Measurements from ENCODE around the gene GIPC3. TPM values are rescaled to one million over a fixed set of nuclear protein-coding genes. Genes with fewer than 3 reads are reported as not detected.

The GIPC3 gene
- total RNA-seq, 5 donors from 2014 or later (not counting 1 experiment from before 2014, with no cell fraction given), result 1.5 to 4.3 (median 2.7) TPM

- ChIA-PET CTCF (no interaction called here), POLR2A (no interaction called here)
- no peak overlapping the region for H3K4me3 ChIP-seq (ENCODE audit: control insufficient read depth in 1 of 2, extremely low read depth in 1 of 2, low read length in 1 of 2)
- 92% methylated on average over 19 of the region's 22 CpGs for WGBS (ENCODE audit: insufficient coverage)
- no peak overlapping the region for H3K4me3 Mint-ChIP-seq
- H3K4me1 ChIP-seq (ENCODE audit: control insufficient read depth in 1 of 2, extremely low read depth in 1 of 2, insufficient read depth in 2 of 2, low read length in 2 of 2), result no peaks in the 10 kb centered on the region
- H3K27me3 Mint-ChIP-seq, result no peaks in the 10 kb centered on the region
- DNase-seq (no peak), ATAC-seq (replicated peaks in 1 of 4) (peak in 3 of 4 experiments; percentile 13 to 24 (median 18))
- H3K36me3 Mint-ChIP-seq, result peaks cover 23% of the 10 kb centered on the region
- no peak overlapping the region for H3K27ac ChIP-seq (ENCODE audit: low read length)
- H3K36me3 ChIP-seq (ENCODE audit: control insufficient read depth in 2 of 2, extremely low read depth in 1 of 2, insufficient read depth in 1 of 2, low read length in 1 of 2), result peaks cover 15 to 40% of the 10 kb centered on the region in 2 donors
- H3K4me1 Mint-ChIP-seq, result no peaks in the 10 kb centered on the region
- H3K27me3 ChIP-seq (replicated peaks in 1 of 2; ENCODE audit: control insufficient read depth in 2 of 2, extremely low read depth in 1 of 2, insufficient read depth in 2 of 2, low read length in 1 of 2), result no peaks in the 10 kb centered on the region
- H3K9me3 ChIP-seq, result no peaks in the 10 kb centered on the region
- H3K27ac Mint-ChIP-seq, result no peak overlapping the region
- peaks cover 0 to 3% (median 0%) of the 10 kb centered on the region in 3 donors for H3K9me3 Mint-ChIP-seq
These were observed 47.6 kb upstream of the GIPC3 start for GRCh38 chr19:3537438-3538240.

- Mint-ChIP-seq H3K9me3 (peaks cover 0 to 3% (median 0%) of the 10 kb centered on the region in 3 donors), H3K36me3 (peaks cover 23% of the 10 kb centered on the region), H3K27me3 (no peaks in the 10 kb centered on the region), H3K4me3 (no peak overlapping the region), H3K4me1 (no peaks in the 10 kb centered on the region), H3K27ac (no peak overlapping the region)
- ATAC-seq (replicated peaks in 1 of 4) (no peak), DNase-seq (no peak)
- ChIA-PET CTCF (no interaction called here), POLR2A (no interaction called here)
- H3K36me3 ChIP-seq (ENCODE audit: control insufficient read depth in 2 of 2, extremely low read depth in 1 of 2, insufficient read depth in 1 of 2, low read length in 1 of 2), result peaks cover 12 to 33% of the 10 kb centered on the region in 2 donors
- H3K27ac ChIP-seq (ENCODE audit: low read length), result no peak overlapping the region
- no peaks in the 10 kb centered on the region for H3K9me3 ChIP-seq
- H3K27me3 ChIP-seq (replicated peaks in 1 of 2; ENCODE audit: control insufficient read depth in 2 of 2, extremely low read depth in 1 of 2, insufficient read depth in 2 of 2, low read length in 1 of 2), result no peaks in the 10 kb centered on the region
- no peak overlapping the region for H3K4me3 ChIP-seq (ENCODE audit: control insufficient read depth in 1 of 2, extremely low read depth in 1 of 2, low read length in 1 of 2)
- WGBS (ENCODE audit: insufficient coverage), result 94% methylated on average over 19 of the region's 25 CpGs
- H3K4me1 ChIP-seq (ENCODE audit: control insufficient read depth in 1 of 2, extremely low read depth in 1 of 2, insufficient read depth in 2 of 2, low read length in 2 of 2), result no peaks in the 10 kb centered on the region
These were observed 46.9 kb upstream of the GIPC3 start for GRCh38 chr19:3538258-3538929.

GRCh38 chr19:3538965-3539755 lies 46.1 kb upstream of the GIPC3 start, which contains the start of gene TEKTIP1:
Gene TEKTIP1, plus strand, starts transcription at chr19:3539174. Its CDS starts 4 bp downstream, at chr19:3539178.
- no peak within 1 kb of the TSS for H3K27ac ChIP-seq (ENCODE audit: low read length)
- Mint-ChIP-seq H3K9me3 (peaks cover 0 to 3% (median 0%) of the 10 kb centered on the region in 3 donors), H3K36me3 (peaks cover 19% of the 10 kb centered on the region), H3K27me3 (no peaks in the 10 kb centered on the region), H3K4me1 (no peaks in the 10 kb centered on the region), H3K4me3 (no peak within 1 kb of the TSS), H3K27ac (no peak within 1 kb of the TSS)
- ATAC-seq (replicated peaks in 1 of 4), result no peak
- no peak within 1 kb of the TSS for H3K4me3 ChIP-seq (ENCODE audit: control insufficient read depth in 1 of 2, extremely low read depth in 1 of 2, low read length in 1 of 2)
- no peaks in the 10 kb centered on the region for H3K27me3 ChIP-seq (replicated peaks in 1 of 2; ENCODE audit: control insufficient read depth in 2 of 2, extremely low read depth in 1 of 2, insufficient read depth in 2 of 2, low read length in 1 of 2)
- POLR2A ChIA-PET, result no interaction called here
- CTCF ChIA-PET, result no interaction called here
- H3K36me3 ChIP-seq (ENCODE audit: control insufficient read depth in 2 of 2, extremely low read depth in 1 of 2, insufficient read depth in 1 of 2, low read length in 1 of 2), result peaks cover 9 to 30% of the 10 kb centered on the region in 2 donors
- WGBS (ENCODE audit: insufficient coverage), result 88% methylated on average over 15 of the region's 28 CpGs
- no peaks in the 10 kb centered on the region for H3K9me3 ChIP-seq
- H3K4me1 ChIP-seq (ENCODE audit: control insufficient read depth in 1 of 2, extremely low read depth in 1 of 2, insufficient read depth in 2 of 2, low read length in 2 of 2), result no peaks in the 10 kb centered on the region
- no peak for DNase-seq

GRCh38 chr19:3539756-3540118 lies 45.5 kb upstream of the GIPC3 start:
- no peaks in the 10 kb centered on the region for H3K9me3 ChIP-seq
- peaks cover 9 to 30% of the 10 kb centered on the region in 2 donors for H3K36me3 ChIP-seq (ENCODE audit: control insufficient read depth in 2 of 2, extremely low read depth in 1 of 2, insufficient read depth in 1 of 2, low read length in 1 of 2)
- peaks cover 0 to 1% of the 10 kb centered on the region in 2 experiments for H3K4me1 ChIP-seq (ENCODE audit: control insufficient read depth in 1 of 2, extremely low read depth in 1 of 2, insufficient read depth in 2 of 2, low read length in 2 of 2)
- no peaks in the 10 kb centered on the region for H3K27me3 Mint-ChIP-seq
- H3K27ac Mint-ChIP-seq, result no peak overlapping the region
- DNase-seq, result no peak
- CTCF ChIA-PET, result interaction anchor here in 1 of 2 donors (0.7 kb wide), 1 partner anchor 57 kb away, joined by 12 read pairs; no protein-coding TSS in a partner anchor
- no peak overlapping the region for H3K4me3 ChIP-seq (ENCODE audit: control insufficient read depth in 1 of 2, extremely low read depth in 1 of 2, low read length in 1 of 2)
- no peaks in the 10 kb centered on the region for H3K27me3 ChIP-seq (replicated peaks in 1 of 2; ENCODE audit: control insufficient read depth in 2 of 2, extremely low read depth in 1 of 2, insufficient read depth in 2 of 2, low read length in 1 of 2)
- no CpG with 5 or more reads among the region's 1 CpG for WGBS (ENCODE audit: insufficient coverage)
- peaks cover 16% of the 10 kb centered on the region for H3K36me3 Mint-ChIP-seq
- POLR2A ChIA-PET, result no interaction called here
- no peak overlapping the region for H3K27ac ChIP-seq (ENCODE audit: low read length)
- H3K4me1 Mint-ChIP-seq, result no peaks in the 10 kb centered on the region
- peaks cover 0 to 3% (median 0%) of the 10 kb centered on the region in 3 donors for H3K9me3 Mint-ChIP-seq
- no peak for ATAC-seq (replicated peaks in 1 of 4)
- H3K4me3 Mint-ChIP-seq, result no peak overlapping the region

- WGBS (ENCODE audit: insufficient coverage), result 94% methylated on average over 41 of the region's 47 CpGs
- peaks cover 13% of the 10 kb centered on the region for H3K36me3 Mint-ChIP-seq
- CTCF ChIA-PET, result no interaction called here
- peaks cover 9 to 10% (median 9%) of the 10 kb centered on the region in 3 donors for H3K4me1 Mint-ChIP-seq
- no peaks in the 10 kb centered on the region for H3K27me3 Mint-ChIP-seq
- H3K9me3 Mint-ChIP-seq, result peaks cover 0 to 3% (median 0%) of the 10 kb centered on the region in 3 donors
- Histone ChIP-seq H3K4me1 (ENCODE audit: control insufficient read depth in 1 of 2, extremely low read depth in 1 of 2, insufficient read depth in 2 of 2, low read length in 2 of 2) (peaks cover 0 to 15% of the 10 kb centered on the region in 2 experiments), H3K4me3 (ENCODE audit: control insufficient read depth in 1 of 2, extremely low read depth in 1 of 2, low read length in 1 of 2) (no peak overlapping the region), H3K27me3 (replicated peaks in 1 of 2; ENCODE audit: control insufficient read depth in 2 of 2, extremely low read depth in 1 of 2, insufficient read depth in 2 of 2, low read length in 1 of 2) (no peaks in the 10 kb centered on the region), H3K27ac (ENCODE audit: low read length) (no peak overlapping the region), H3K36me3 (ENCODE audit: control insufficient read depth in 2 of 2, extremely low read depth in 1 of 2, insufficient read depth in 1 of 2, low read length in 1 of 2) (peaks cover 5 to 37% of the 10 kb centered on the region in 2 donors), H3K9me3 (no peaks in the 10 kb centered on the region)
- DNase-seq (no peak), ATAC-seq (replicated peaks in 1 of 4) (no peak)
- POLR2A ChIA-PET, result no interaction called here
- no peak overlapping the region for H3K27ac Mint-ChIP-seq
- no peak overlapping the region for H3K4me3 Mint-ChIP-seq
These were observed 41.9 kb upstream of the GIPC3 start for GRCh38 chr19:3543150-3544057.

Measured in T-cell (primary cell).